Endothelial cell of umbilical vein (primary cell): Measurements from ENCODE around the gene MYEOV. TPM values are rescaled to one million over a fixed set of nuclear protein-coding genes. Genes with fewer than 3 reads are reported as not detected.

ENCODE experiments used
- BruUV-seq: library from RNA; stranded (reverse); fragments of 400-500 nt; replicated peaks from 2 replicates; lab custom pipeline; 2021; lab: Mats Ljungman, UMichigan
- CTCF ChIA-PET: fragments of 300-600, 350-600 bp; sonication (Branson Sonifier 250); formaldehyde crosslinking; loops from one replicate; lab custom pipeline; 2021; ENCODE audit warnings: antibody characterized with exemption, inconsistent platforms; lab: Charles Lee
- POLR2A ChIA-PET: fragments of 300-600, 350-600 bp; sonication (Branson Sonifier 250); formaldehyde crosslinking; loops from one replicate; lab custom pipeline; 2021; ENCODE audit warnings: antibody characterized with exemption, inconsistent platforms; lab: Charles Lee
- DNase-seq: peaks from one replicate; pipeline ENCODE4 v3.0.0-alpha.2; 2011; ENCODE audit warnings: low read depth, low spot score
- FAIRE-seq: peaks from 2 replicates; lab custom pipeline; 2011; peaks lifted over from hg19 to GRCh38; lab: Jason Lieb, UNC
- H2AFZ ChIP-seq: 2 replicates; pipeline ENCODE4 v1.6.0; 2012; ENCODE audit warnings: low read depth, low read length, control low read depth, inconsistent platforms
- H3K27ac ChIP-seq: 2 replicates; pipeline ENCODE4 v1.5.1; 2011; ENCODE audit warnings: low read depth, mild to moderate bottlenecking, control low read depth, low read length, moderate library complexity; ENCODE audit not compliant: insufficient read depth
- H3K27me3 ChIP-seq, 2 experiments: 2 replicates each; pipeline versions ENCODE4 v1.6.0 to v1.6.1; 2011; ENCODE audit warnings: low read length in 2 of 2, mixed read lengths in 1 of 2; ENCODE audit not compliant: control insufficient read depth in 2 of 2, insufficient read depth in 2 of 2
- H3K36me3 ChIP-seq, 2 experiments: 2 replicates in 1 of 2; 3 replicates in 1 of 2; pipeline ENCODE4 v1.5.1; 2011; ENCODE audit warnings: low read length in 2 of 2, mild to moderate bottlenecking in 1 of 2, moderate library complexity in 1 of 2; ENCODE audit not compliant: control insufficient read depth in 2 of 2, insufficient read depth in 2 of 2; ENCODE audit errors: extremely low read depth in 1 of 2
- H3K4me1 ChIP-seq: 3 replicates; pipeline ENCODE4 v1.5.1; 2011; ENCODE audit warnings: mild to moderate bottlenecking, low read length; ENCODE audit not compliant: control insufficient read depth, insufficient read depth; ENCODE audit errors: extremely low read depth
- H3K4me2 ChIP-seq: 2 replicates; pipeline ENCODE4 v1.6.1; 2011; ENCODE audit warnings: low read length, control low read depth, mixed read lengths; ENCODE audit not compliant: insufficient read depth
- H3K4me3 ChIP-seq, 3 experiments: fragments of 200-600 bp in 1 of 3; sonication (generic), shearing (Covaris generic) in 1 of 3; replicated peaks in 1 of 3; 2 replicates each; pipeline ENCODE4 v1.5.1; 2011 to 2016; ENCODE audit warnings: control low read depth in 3 of 3, low read length in 3 of 3, mild to moderate bottlenecking in 2 of 3, inconsistent platforms in 1 of 3, low read depth in 1 of 3, moderate library complexity in 1 of 3; ENCODE audit not compliant: insufficient read depth in 1 of 3
- H3K79me2 ChIP-seq: 2 replicates; pipeline ENCODE4 v1.6.0; 2012; ENCODE audit warnings: low read length, inconsistent platforms; ENCODE audit not compliant: control insufficient read depth, insufficient read depth
- H3K9ac ChIP-seq: replicated peaks from 2 replicates; pipeline ENCODE3; 2011; ENCODE audit warnings: low read length, control low read depth; ENCODE audit not compliant: insufficient read depth; ENCODE audit errors: extremely low read depth
- H3K9me1 ChIP-seq: replicated peaks from 3 replicates; pipeline ENCODE4 v1.6.0; 2011; ENCODE audit warnings: mild to moderate bottlenecking, low read length; ENCODE audit not compliant: control insufficient read depth, insufficient read depth; ENCODE audit errors: extremely low read depth
- H3K9me3 ChIP-seq: replicated peaks from 2 replicates; pipeline ENCODE4 v1.5.1; 2012; ENCODE audit warnings: low read length, inconsistent platforms; ENCODE audit not compliant: control insufficient read depth, insufficient read depth
- H4K20me1 ChIP-seq: replicated peaks from 2 replicates; pipeline ENCODE3; 2011; ENCODE audit warnings: mild to moderate bottlenecking, low read length; ENCODE audit not compliant: control insufficient read depth, insufficient read depth; ENCODE audit errors: extremely low read depth
- EZH2 ChIP-seq: IDR thresholded peaks from 2 replicates; pipeline ENCODE4 v1.6.1; 2012; ENCODE audit warnings: borderline replicate concordance, low read depth, mild to moderate bottlenecking, moderate library complexity, low read length, inconsistent platforms; ENCODE audit not compliant: severe bottlenecking
- MAX ChIP-seq: IDR thresholded peaks from 2 replicates; pipeline ENCODE4 v1.6.1; 2011; ENCODE audit not compliant: insufficient read depth, insufficient read length
- MYC ChIP-seq: IDR thresholded peaks from one replicate; pipeline ENCODE4 v1.6.1; 2011; ENCODE audit warnings: mild to moderate bottlenecking, low read depth, low read length
- POLR2A ChIP-seq: IDR thresholded peaks from 2 replicates; pipeline ENCODE4 v1.6.1; 2012; ENCODE audit warnings: low read depth, mild to moderate bottlenecking, control low read depth, low read length
- POLR2AphosphoS5 ChIP-seq: IDR thresholded peaks from 2 replicates; pipeline ENCODE4 v1.6.1; 2012; ENCODE audit warnings: low read depth, mild to moderate bottlenecking, control low read depth, low read length, moderate library complexity; ENCODE audit not compliant: insufficient read depth
- dilution Hi-C: fragments of 300-500 bp; cut with MboI; formaldehyde crosslinking; loops from one replicate; pipeline ENCODE4 v1.15.0; 2019; ENCODE audit warnings: low sequenced_read_pairs; ENCODE audit not compliant: extremely low pct_ligation_motif_present
- intact Hi-C: fragments of 100-400 bp; cut with micrococcal nuclease; formaldehyde crosslinking; loops from one replicate; pipeline ENCODE4 v1.10.0; 2022
- polyA plus RNA-seq, 4 experiments: library from polyadenylated mRNA; depleted of rRNA in 3 of 4; stranded (reverse) in 3 of 4; unstranded in 1 of 4; fragments of >200 nt; gene quantifications; 2 replicates each; pipeline versions ENCODE4 v1.2.1 to v1.2.3, GENCODE V29; 2011 to 2012; ENCODE audit warnings: missing spikeins in 1 of 4
- total RNA-seq: library from RNA; stranded (reverse); gene quantifications from 2 replicates; pipeline ENCODE4 v1.2.3, GENCODE V29; 2021

Gene MYEOV
- total and polyA plus RNA-seq, 2 donors (not counting 3 experiments of a cell fraction or from before 2014, with no cell fraction given): 3.8 to 14.4 TPM

GRCh38 chr11:69306821-69307220, 12.9 kb downstream of the MYEOV start:
- FAIRE-seq: no peak
- ChIA-PET POLR2A (no interaction called here), CTCF (no interaction called here)
- Histone ChIP-seq H2AFZ (no peak overlapping the region), H3K4me1 (peaks cover 19% of the 10 kb centered on the region), H3K79me2 (peaks cover 13% of the 10 kb centered on the region), H3K27ac (no peak overlapping the region), H3K27me3 (no peaks in the 10 kb centered on the region), H3K9me1 (no peaks in the 10 kb centered on the region), H3K36me3 (no peaks in the 10 kb centered on the region), H3K9ac (no peak overlapping the region), H3K4me2 (no peak overlapping the region), H3K9me3 (no peaks in the 10 kb centered on the region), H3K4me3 (no peak overlapping the region), H4K20me1 (no peaks in the 10 kb centered on the region)
- intact Hi-C loops (no loop called here), dilution Hi-C loops (no loop called here)
- TF ChIP-seq POLR2AphosphoS5: no peak
- TF ChIP-seq MAX: no peak
- TF ChIP-seq EZH2: no peak
- no peak for TF ChIP-seq MYC
- DNase-seq: no peak
- no TSS peak for BruUV-seq

GRCh38 chr11:69307421-69307820, 13.5 kb downstream of the MYEOV start:
- Histone ChIP-seq H3K9me1 (no peaks in the 10 kb centered on the region), H3K4me1 (peaks cover 19% of the 10 kb centered on the region), H3K79me2 (peaks cover 13% of the 10 kb centered on the region), H3K9me3 (no peaks in the 10 kb centered on the region), H3K27me3 (no peaks in the 10 kb centered on the region), H3K4me3 (no peak overlapping the region), H3K9ac (no peak overlapping the region), H3K27ac (no peak overlapping the region), H2AFZ (no peak overlapping the region), H3K36me3 (no peaks in the 10 kb centered on the region), H4K20me1 (no peaks in the 10 kb centered on the region), H3K4me2 (no peak overlapping the region)
- ChIA-PET POLR2A (no interaction called here), CTCF (interaction anchor here (0.7 kb wide), 1 partner anchor 15 kb away, joined by 3 read pairs; no protein-coding TSS in a partner anchor)
- no peak for DNase-seq
- no TSS peak for BruUV-seq
- TF ChIP-seq POLR2AphosphoS5: no peak
- TF ChIP-seq POLR2A: no peak
- FAIRE-seq: no peak
- dilution Hi-C loops: no loop called here
- intact Hi-C loops: no loop called here
